ENCODE measurements around the gene UTP11. TPM values are rescaled to one million over a fixed set of nuclear protein-coding genes. Genes with fewer than 3 reads are reported as not detected.

The UTP11 gene
- polyA plus RNA-seq, 3 donors, result 37.1 to 44.5 (median 42.3) TPM

DNA sequence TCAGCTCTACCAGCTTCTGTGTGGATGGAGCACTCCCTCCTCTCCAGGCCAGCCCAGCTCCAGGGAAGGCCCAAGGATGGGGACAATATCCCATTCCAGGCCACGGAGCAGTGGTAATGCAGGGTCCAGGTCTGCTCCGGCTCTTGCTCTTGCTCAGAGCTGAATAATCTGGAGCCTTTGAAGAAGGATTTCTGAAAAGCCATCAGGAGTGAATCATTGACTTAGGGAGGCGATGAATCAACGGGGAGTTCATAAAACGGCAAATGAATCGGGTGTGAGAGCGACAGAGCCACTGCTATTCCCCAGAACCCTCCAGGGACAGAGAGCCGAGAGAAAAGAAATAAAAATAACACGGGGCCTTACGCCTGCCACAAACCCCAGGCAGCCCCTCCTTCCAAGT lies 26.3 kb downstream of the UTP11 start:
- DNase-seq (ENCODE audit: extremely low read depth in 1 of 11, low read depth in 9 of 11, low spot score in 4 of 11), result no peak

DNA sequence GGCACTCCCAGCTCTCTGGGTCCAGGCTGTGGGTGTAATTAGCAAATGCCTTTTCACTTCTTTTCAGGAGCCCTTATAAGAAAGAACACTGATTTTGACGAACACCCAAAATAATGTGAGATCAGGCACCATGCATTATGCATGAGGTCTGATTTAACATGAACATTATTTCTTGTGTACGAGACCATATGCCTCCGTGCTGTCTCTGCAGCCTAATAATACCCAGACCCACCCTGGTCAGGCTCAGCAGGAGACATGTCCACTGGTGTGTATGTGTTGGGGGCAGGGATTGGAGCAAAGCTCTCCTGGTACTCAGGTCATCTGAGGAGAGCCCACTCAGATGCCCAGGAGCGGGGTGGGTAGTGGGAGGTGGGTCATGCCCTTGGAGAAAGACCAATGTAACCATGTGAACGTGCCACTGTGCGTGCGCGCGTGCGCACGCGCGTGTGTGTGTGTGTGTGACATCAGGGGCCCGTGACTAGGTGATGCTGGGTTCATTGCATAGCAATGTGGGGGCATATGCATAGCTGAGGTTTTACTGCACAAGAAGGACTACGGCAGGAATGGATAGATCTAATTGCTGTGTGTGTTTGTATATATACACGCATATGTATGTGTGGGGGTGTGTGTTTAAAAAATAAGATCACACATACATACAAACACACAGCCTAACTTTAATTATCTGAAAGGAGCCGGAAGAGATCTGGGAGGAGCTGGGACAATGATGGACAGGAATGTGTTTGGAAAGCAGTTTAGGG lies 27.0 kb downstream of the UTP11 start:
- DNase-seq (ENCODE audit: extremely low read depth in 1 of 11, low read depth in 9 of 11, low spot score in 4 of 11), result no peak

GRCh38 chr1:38041936-38042834 lies 29.7 kb downstream of the UTP11 start:
- no peak for DNase-seq (ENCODE audit: extremely low read depth in 1 of 11, low read depth in 9 of 11, low spot score in 4 of 11)

DNA sequence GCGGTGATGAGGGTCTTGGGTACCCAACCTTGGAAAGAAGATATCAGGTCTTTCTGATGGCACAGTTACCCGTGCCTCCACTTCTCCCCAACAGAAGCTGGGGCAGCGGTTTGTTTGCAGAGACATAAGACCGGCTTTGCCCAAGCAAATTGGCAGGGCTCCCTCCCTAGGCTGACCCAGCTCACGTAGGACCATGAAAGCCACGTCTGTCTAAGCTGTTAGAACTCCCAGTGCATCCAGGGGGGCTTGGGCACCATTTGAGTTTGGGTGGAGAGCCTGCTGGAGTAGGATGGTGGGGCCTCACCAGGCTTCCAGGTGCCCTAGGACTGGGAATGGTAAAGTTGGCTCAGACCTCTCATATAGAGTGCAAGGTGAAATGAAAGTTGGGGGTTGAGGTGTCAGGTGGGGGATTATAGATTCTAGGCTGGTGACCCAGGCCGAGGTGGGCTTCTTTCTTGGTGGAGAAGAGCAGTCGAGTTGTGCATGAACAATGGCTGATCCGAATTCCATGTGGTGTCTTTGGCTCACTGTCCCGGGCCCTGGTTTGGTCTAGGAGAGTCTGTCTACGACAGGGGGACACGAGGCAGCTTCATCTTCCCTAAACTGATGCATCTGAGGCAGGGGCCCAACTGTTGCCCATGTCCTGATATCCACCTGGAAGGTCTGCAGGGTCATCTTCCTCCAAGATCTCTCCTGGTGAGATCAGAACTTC lies 30.7 kb downstream of the UTP11 start:
- no peak for DNase-seq (ENCODE audit: extremely low read depth in 1 of 11, low read depth in 9 of 11, low spot score in 4 of 11)

GRCh38 chr1:38044221-38045215 lies 32.0 kb downstream of the UTP11 start:
- DNase-seq (ENCODE audit: extremely low read depth in 1 of 11, low read depth in 9 of 11, low spot score in 4 of 11), result no peak

GRCh38 chr1:38045401-38046332 lies 33.1 kb downstream of the UTP11 start:
- DNase-seq (ENCODE audit: extremely low read depth in 1 of 11, low read depth in 9 of 11, low spot score in 4 of 11), result no peak

DNA sequence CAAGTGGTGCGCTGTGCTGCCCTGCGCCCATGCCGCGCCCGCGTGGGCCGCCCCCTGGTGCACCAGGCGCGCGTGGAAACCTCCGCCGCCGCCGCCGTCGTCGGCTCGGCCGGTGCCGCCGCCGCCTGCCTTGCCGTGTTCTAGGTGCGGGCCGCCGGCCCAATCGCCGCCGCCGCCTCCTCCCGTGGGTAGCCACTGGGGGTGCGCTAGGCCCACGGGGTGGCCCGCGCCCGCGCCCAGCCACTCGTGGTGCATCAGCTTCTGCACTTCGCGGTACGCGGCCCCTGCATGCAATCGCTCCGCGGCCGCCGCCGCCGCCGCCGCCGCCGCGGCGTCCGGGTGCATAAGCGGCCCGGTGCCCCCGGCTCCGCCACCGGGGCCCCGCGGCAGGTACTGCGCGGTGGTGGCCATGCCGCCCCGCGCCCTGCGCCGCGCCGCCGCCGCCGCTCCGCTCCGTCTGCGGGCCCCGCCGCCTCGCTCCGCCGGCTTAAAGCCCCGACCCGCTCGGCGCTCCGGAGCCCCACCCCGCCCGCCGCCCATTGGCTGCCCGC lies 33.9 kb downstream of the UTP11 start, which contains the start of gene POU3F1:
Gene POU3F1 (minus strand): TSS at position 461 of the 551 bp plus-strand sequence. CDS start 50 bp downstream, at position 411.
- no peak for DNase-seq (ENCODE audit: extremely low read depth in 1 of 11, low read depth in 9 of 11, low spot score in 4 of 11)

DNA sequence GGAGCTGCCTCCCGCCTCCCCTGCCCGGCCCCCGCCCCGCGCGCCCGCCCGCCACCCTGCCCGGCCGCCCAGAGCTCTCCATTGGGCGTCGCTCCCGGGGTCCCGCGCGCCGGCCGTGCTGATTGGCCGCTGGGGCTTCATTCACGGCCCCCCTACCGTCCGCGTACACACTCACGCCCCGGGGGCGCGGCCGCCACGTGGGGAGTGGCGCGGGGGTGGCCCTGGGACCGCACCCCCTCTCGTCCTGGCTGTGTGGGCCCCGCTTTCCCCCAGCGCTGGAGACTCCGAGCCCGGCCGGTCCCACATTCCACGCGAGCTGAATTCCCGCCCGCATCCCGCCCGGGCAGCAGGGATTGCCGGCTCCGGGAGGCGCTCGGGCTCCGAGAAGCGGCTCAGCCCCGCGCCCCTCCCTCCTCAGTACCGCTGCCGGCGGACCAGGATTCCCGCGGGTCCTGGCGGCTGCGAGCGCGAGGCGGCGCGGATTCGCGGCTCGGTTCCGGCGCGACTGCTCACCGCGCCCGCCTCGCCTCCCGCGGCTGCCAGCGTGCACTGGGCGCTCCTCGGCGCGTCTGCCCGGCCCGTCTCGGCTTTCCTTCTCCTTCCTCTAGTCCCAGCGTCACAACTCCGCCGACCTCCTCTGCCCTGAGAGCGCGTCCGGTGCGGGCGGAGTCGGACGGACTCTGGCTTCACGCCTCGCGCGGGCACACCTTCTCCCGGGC lies 34.5 kb downstream of the UTP11 start:
- peak in 7 of 11 donors; percentile 57 to 81 (median 77) for DNase-seq (ENCODE audit: extremely low read depth in 1 of 11, low read depth in 9 of 11, low spot score in 4 of 11)

- no peak for DNase-seq (ENCODE audit: extremely low read depth in 1 of 11, low read depth in 9 of 11, low spot score in 4 of 11)
Observed at GRCh38 chr1:38047603-38048141, 35.1 kb downstream of the UTP11 start.

GRCh38 chr1:38050397-38051078 lies 38.0 kb downstream of the UTP11 start:
- peak in 1 of 11 donors; percentile 70 for DNase-seq (ENCODE audit: extremely low read depth in 1 of 11, low read depth in 9 of 11, low spot score in 4 of 11)

- DNase-seq (ENCODE audit: extremely low read depth in 1 of 11, low read depth in 9 of 11, low spot score in 4 of 11), result no peak
Observed at GRCh38 chr1:38051079-38051543, 38.6 kb downstream of the UTP11 start.

- DNase-seq (ENCODE audit: extremely low read depth in 1 of 11, low read depth in 9 of 11, low spot score in 4 of 11), result no peak
Observed at GRCh38 chr1:38052750-38053415, 40.3 kb downstream of the UTP11 start.

- no peak for DNase-seq (ENCODE audit: extremely low read depth in 1 of 11, low read depth in 9 of 11, low spot score in 4 of 11)
Observed at GRCh38 chr1:38053416-38054091, 41.0 kb downstream of the UTP11 start.

DNA sequence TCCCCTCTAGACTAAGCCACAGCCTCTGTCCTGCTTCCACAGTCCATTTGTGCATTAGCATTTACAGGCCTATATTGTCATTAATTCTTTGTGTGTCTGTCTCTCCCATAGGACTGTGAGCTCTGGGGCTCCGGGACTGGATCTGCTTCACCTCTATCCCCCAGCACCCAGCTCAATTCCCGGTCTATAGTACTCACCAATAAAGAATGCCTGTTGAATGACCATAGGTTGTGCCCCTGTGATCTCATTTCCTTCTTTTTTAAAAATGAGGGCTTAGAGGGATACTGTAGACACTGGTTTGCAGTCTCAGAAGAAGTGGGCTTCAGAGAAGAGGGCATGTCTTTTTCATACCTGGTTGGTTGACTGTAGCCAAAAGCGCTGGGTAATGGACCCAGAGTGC lies 42.9 kb downstream of the UTP11 start:
- DNase-seq (ENCODE audit: extremely low read depth in 1 of 11, low read depth in 9 of 11, low spot score in 4 of 11), result no peak

All from renal cortex interstitium (tissue), 11 donors.